K562 (cell line): ENCODE measurements around the gene CENPV. TPM values are rescaled to one million over a fixed set of nuclear protein-coding genes. Genes with fewer than 3 reads are reported as not detected.

Source experiments
- ATAC-seq: fragments of 200-7000 bp; cut with Tn5 transposase; 3 replicates; pipeline ENCODE4 v1.9.1; 2020; ENCODE audit warnings: moderate library complexity
- BruUV-seq: library from RNA; stranded (reverse); fragments of 400-500 nt; replicated peaks from 2 replicates; lab custom pipeline; 2021; lab: Mats Ljungman, UMichigan
- CTCF ChIA-PET: fragments of 300-600 bp; formaldehyde crosslinking; extraction: SDS; loops from one replicate; lab custom pipeline; 2021; ENCODE audit warnings: low intra/inter-chr PET ratio; lab: Yijun Ruan, JAX
- POLR2A ChIA-PET: fragments of 300-600, 350-650 bp; sonication (Branson Sonifier 250); formaldehyde crosslinking; extraction: SDS; loops from one replicate; lab custom pipeline; 2021; ENCODE audit warnings: antibody characterized with exemption, inconsistent platforms; lab: Yijun Ruan, JAX
- DNase-seq, 4 experiments: peaks; one replicate each; pipeline versions ENCODE4 v3.0.0 to v3.0.0-alpha.2; 2011 to 2018; ENCODE audit warnings: low spot score in 3 of 4, mixed read lengths in 3 of 4; ENCODE audit errors: extremely low read depth in 1 of 4
- FAIRE-seq: peaks from 2 replicates; lab custom pipeline; 2011; peaks lifted over from hg19 to GRCh38; lab: Jason Lieb, UNC
- H2AFZ ChIP-seq: 2 replicates; pipeline ENCODE4 v1.6.0; 2011; ENCODE audit warnings: low read depth, low read length, control low read depth, inconsistent platforms
- H3K27ac ChIP-seq: fragments of 200-600 bp; 3 replicates; pipeline ENCODE4 v1.8.0; 2011; ENCODE audit warnings: low read depth, mild to moderate bottlenecking, control low read depth, inconsistent platforms, low read length, moderate library complexity, mixed read lengths; ENCODE audit errors: extremely low read depth
- H3K27me3 ChIP-seq, 2 experiments: fragments of 300-600 bp in 1 of 2; 2 replicates in 1 of 2; 3 replicates in 1 of 2; pipeline versions ENCODE4 v1.6.0 to v1.8.0; 2011; ENCODE audit warnings: inconsistent platforms in 2 of 2, low read length in 2 of 2, mild to moderate bottlenecking in 1 of 2, mixed read lengths in 1 of 2, moderate library complexity in 1 of 2; ENCODE audit not compliant: control insufficient read depth in 2 of 2, insufficient read depth in 2 of 2
- H3K36me3 ChIP-seq: fragments of 300-600 bp; 3 replicates; pipeline ENCODE4 v1.8.0; 2011; ENCODE audit warnings: mild to moderate bottlenecking, low read length, inconsistent platforms; ENCODE audit not compliant: control insufficient read depth, insufficient read depth
- H3K4me1 ChIP-seq, 2 experiments: fragments of 200-600 bp in 1 of 2; replicated peaks in 1 of 2; 2 replicates in 1 of 2; 3 replicates in 1 of 2; pipeline versions ENCODE4 v1.5.1 to v1.8.0; 2011; ENCODE audit warnings: inconsistent platforms in 2 of 2, low read length in 2 of 2, mild to moderate bottlenecking in 1 of 2, mixed read lengths in 1 of 2, moderate library complexity in 1 of 2; ENCODE audit not compliant: control insufficient read depth in 2 of 2, insufficient read depth in 2 of 2
- H3K4me2 ChIP-seq: 2 replicates; pipeline ENCODE4 v1.6.1; 2011; ENCODE audit warnings: low read length, control low read depth, inconsistent platforms, mixed read lengths; ENCODE audit not compliant: insufficient read depth
- H3K4me3 ChIP-seq: fragments of 200-600 bp; sonication (generic), shearing (Covaris generic); 2 replicates; pipeline ENCODE4 v1.5.1; 2016; ENCODE audit warnings: control low read depth, inconsistent platforms
- H3K79me2 ChIP-seq: fragments of 200-600 bp; 3 replicates; pipeline ENCODE4 v1.8.0; 2011; ENCODE audit warnings: low read length, inconsistent platforms; ENCODE audit not compliant: control insufficient read depth, insufficient read depth
- H3K9ac ChIP-seq, 2 experiments: 2 replicates each; pipeline versions ENCODE4 v1.6.0 to v1.6.1; 2011; ENCODE audit warnings: low read depth in 2 of 2, low read length in 2 of 2, control low read depth in 1 of 2, inconsistent platforms in 1 of 2, mild to moderate bottlenecking in 1 of 2, mixed read lengths in 1 of 2; ENCODE audit not compliant: insufficient read depth in 1 of 2
- H3K9me1 ChIP-seq: one replicate; pipeline ENCODE4 v1.6.0; 2011; ENCODE audit warnings: inconsistent platforms, mild to moderate bottlenecking, low read length, moderate library complexity; ENCODE audit not compliant: control insufficient read depth, insufficient read depth
- H3K9me3 ChIP-seq: replicated peaks from 2 replicates; pipeline ENCODE4 v1.5.1; 2011; ENCODE audit warnings: low read depth, low read length, inconsistent platforms; ENCODE audit not compliant: control insufficient read depth, insufficient read depth
- H4K20me1 ChIP-seq: replicated peaks from 2 replicates; pipeline ENCODE4 v1.6.1; 2011; ENCODE audit warnings: low read length, inconsistent platforms, mixed read lengths; ENCODE audit not compliant: control insufficient read depth, insufficient read depth
- ARHGAP35 ChIP-seq: fragments of 450-650 bp; IDR thresholded peaks from 2 replicates; pipeline ENCODE4 v1.6.1; 2018; ENCODE audit not compliant: partially characterized antibody
- EGR1 ChIP-seq: fragments of 450-650 bp; conservative IDR thresholded peaks from 2 replicates; pipeline ENCODE4 v1.6.1; 2017; ENCODE audit warnings: mild to moderate bottlenecking
- EHMT2 ChIP-seq: fragments of 450-650 bp; IDR thresholded peaks from 2 replicates; pipeline ENCODE4 v1.6.1; 2018; ENCODE audit warnings: antibody characterized with exemption
- ELF1 ChIP-seq: fragments of 200-800 bp; sonication (Bioruptor generic); IDR thresholded peaks from 2 replicates; pipeline ENCODE4 v1.6.1; 2016; ENCODE audit warnings: missing genetic modification characterization, missing compliant biosample characterization
- HSF4 ChIP-seq: fragments of 250-450 bp; sonication (Bioruptor Pico); IDR thresholded peaks from 2 replicates; pipeline ENCODE4 v2.1.2; 2022; ENCODE audit warnings: mild to moderate bottlenecking, moderate library complexity, borderline replicate concordance
- RAD51 ChIP-seq: fragments of 450-650 bp; IDR thresholded peaks from 2 replicates; pipeline ENCODE4 v1.7.1; 2016; ENCODE audit warnings: low read depth, mild to moderate bottlenecking, borderline replicate concordance
- RUNX1 ChIP-seq: sonication (generic); IDR thresholded peaks from 2 replicates; pipeline ENCODE4 v1.6.1; 2016; ENCODE audit warnings: antibody characterized with exemption, low read depth
- SNRNP70 ChIP-seq: fragments of 200-400 bp; formaldehyde crosslinking; optimal IDR thresholded peaks from 2 replicates; pipeline ENCODE3; 2017; ENCODE audit warnings: low read depth, low read length
- ZFX ChIP-seq: sonication (generic); formaldehyde crosslinking; IDR thresholded peaks from 2 replicates; pipeline ENCODE4 v1.8.0; 2022; ENCODE audit warnings: mild to moderate bottlenecking, missing genetic modification reagents, moderate library complexity
- ZNF124 ChIP-seq: sonication (generic); formaldehyde crosslinking; IDR thresholded peaks from 2 replicates; pipeline ENCODE4 v1.8.1; 2022; ENCODE audit warnings: missing genetic modification reagents
- ZNF778 ChIP-seq: fragments of 450-650 bp; formaldehyde crosslinking; IDR thresholded peaks from 2 replicates; pipeline ENCODE4 v1.4.0; 2020; ENCODE audit warnings: mild to moderate bottlenecking, moderate library complexity
- WGBS: fragments of 100-300 bp; shearing (Covaris generic); methylation state at CpG from one replicate; pipeline ENCODE4 v1.1.6; 2016; ENCODE audit warnings: low coverage, mixed read lengths; ENCODE audit not compliant: insufficient coverage; ENCODE audit errors: missing lambda C conversion rate; 5-methylcytosine and 5-hydroxymethylcytosine counted together
- in situ Hi-C: fragments of 300-500 bp; cut with MboI; formaldehyde crosslinking; loops from 4 replicates; pipeline ENCODE4 v1.15.0; 2018; ENCODE audit warnings: inconsistent platforms, mixed read lengths
- intact Hi-C: fragments of 100-400 bp; cut with micrococcal nuclease; formaldehyde crosslinking; loops from 2 replicates; pipeline ENCODE4 v1.14.2; 2022
- polyA plus RNA-seq, 8 experiments: library from polyadenylated mRNA; depleted of rRNA in 4 of 8; stranded (reverse) in 5 of 8; unstranded in 3 of 8; fragments of >200 nt; fragmentation: Nextera tagmentation in 2 of 8; fragmentation: Illumina TruSeq in 1 of 8; extraction: Ambion mirVana in 2 of 8; extraction: Trizol in 1 of 8; gene quantifications; 2 replicates each; pipeline versions ENCODE4 v1.2.1 to v1.2.3, GENCODE V29; 2011 to 2014; ENCODE audit warnings: inconsistent platforms in 1 of 8, missing spikeins in 1 of 8
- total RNA-seq, 7 experiments: library from RNA; depleted of rRNA in 6 of 7; stranded (reverse); fragments of >200 nt in 6 of 7; fragmentation: Illumina TruSeq in 2 of 7; extraction: Trizol in 2 of 7; gene quantifications; 2 replicates each; pipeline versions ENCODE4 v1.2.1 to v1.2.3, GENCODE V29; 2011 to 2021; ENCODE audit warnings: low replicate concordance in 1 of 7
- TF ChIP-seq, protein P1 (sequence below), 2 experiments: IDR thresholded peaks; 2 replicates each; pipeline ENCODE4 v1.6.1; 2012; ENCODE audit warnings: improper control_type of control experiment in 2 of 2, low read depth in 2 of 2, low read length in 2 of 2, borderline replicate concordance in 1 of 2
- TF ChIP-seq, protein P2 (sequence below): fragments of 450-650 bp; IDR thresholded peaks from one replicate; pipeline ENCODE4 v1.6.1; 2018; ENCODE audit warnings: mild to moderate bottlenecking, moderate library complexity; ENCODE audit not compliant: partially characterized antibody
- TF ChIP-seq, protein P3 (sequence below): IDR thresholded peaks from 3 replicates; pipeline ENCODE4 v1.6.1; 2011; ENCODE audit warnings: borderline replicate concordance, mild to moderate bottlenecking; ENCODE audit not compliant: insufficient read length, insufficient read depth

CENPV gene
- total and polyA plus RNA-seq, 9 of the 15 experiments (the other 6 are each of a cell fraction or from before 2014, with no cell fraction given), result 17.8 to 131 (median 89.3) TPM

DNA sequence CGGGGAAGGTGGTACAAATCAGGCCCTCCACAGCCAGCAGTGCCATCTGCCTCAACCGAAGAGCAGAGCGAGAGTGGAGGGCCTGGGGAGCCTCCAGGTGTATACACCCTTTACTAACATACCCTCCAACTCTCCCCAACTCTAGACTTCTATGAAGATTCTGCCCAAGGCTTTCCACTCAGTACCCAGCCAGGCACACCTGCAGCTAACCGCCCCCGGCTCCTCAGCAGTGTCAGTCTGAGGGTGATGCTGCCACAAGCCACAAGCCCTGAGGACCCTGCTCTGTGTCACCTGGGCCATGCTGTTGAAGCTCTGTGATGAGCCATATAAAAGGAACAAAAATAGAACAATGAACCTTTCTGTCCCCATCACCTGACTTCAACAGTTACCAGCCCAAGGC is 3.8 kb downstream of the CENPV start:
- no TSS peak for BruUV-seq
- no peaks in the 10 kb centered on the region for H4K20me1 ChIP-seq
- H3K9me1 ChIP-seq, result peaks cover 4% of the 10 kb centered on the region
- peaks cover 33% of the 10 kb centered on the region for H3K79me2 ChIP-seq
- H2AFZ ChIP-seq, result no peak overlapping the region
- H3K27me3 ChIP-seq, result no peaks in the 10 kb centered on the region
- in situ Hi-C loops, result no loop called here
- no peak for ATAC-seq
- peaks cover 38% of the 10 kb centered on the region for H3K36me3 ChIP-seq
- peak overlapping the region in 1 of 2 experiments; percentile 7; a peak in 1 of 4 replicates for H3K9ac ChIP-seq
- no peak for FAIRE-seq
- POLR2A ChIA-PET, result interaction anchor here (0.7 to 1.5 kb wide), 3 partner anchors 10 to 106 kb away, joined by 3 read pairs; no protein-coding TSS in a partner anchor
- intact Hi-C loops, result no loop called here
- no peak overlapping the region for H3K4me2 ChIP-seq
- 100% methylated on average over 5 of the region's 5 CpGs for WGBS
- H3K4me1 ChIP-seq, result peaks cover 0 to 15% of the 10 kb centered on the region in 2 experiments; a peak in 4 of 5 replicates
- no peaks in the 10 kb centered on the region for H3K9me3 ChIP-seq
- H3K4me3 ChIP-seq, result no peak overlapping the region
- no peak for DNase-seq
- CTCF ChIA-PET, result no interaction called here
- no peak overlapping the region for H3K27ac ChIP-seq
- TF ChIP-seq ZFX (CRISPR knock-in tag) (no peak), ZNF124 (CRISPR knock-in tag) (no peak), RUNX1 (no peak), HSF4 (CRISPR knock-in tag) (no peak), EGR1 (no peak), RAD51 (no peak), ARHGAP35 (no peak), SNRNP70 (no peak), ZNF778 (CRISPR knock-in tag) (no peak), ELF1 (tag) (no peak), EHMT2 (no peak)
- TF ChIP-seq, protein P1, sequence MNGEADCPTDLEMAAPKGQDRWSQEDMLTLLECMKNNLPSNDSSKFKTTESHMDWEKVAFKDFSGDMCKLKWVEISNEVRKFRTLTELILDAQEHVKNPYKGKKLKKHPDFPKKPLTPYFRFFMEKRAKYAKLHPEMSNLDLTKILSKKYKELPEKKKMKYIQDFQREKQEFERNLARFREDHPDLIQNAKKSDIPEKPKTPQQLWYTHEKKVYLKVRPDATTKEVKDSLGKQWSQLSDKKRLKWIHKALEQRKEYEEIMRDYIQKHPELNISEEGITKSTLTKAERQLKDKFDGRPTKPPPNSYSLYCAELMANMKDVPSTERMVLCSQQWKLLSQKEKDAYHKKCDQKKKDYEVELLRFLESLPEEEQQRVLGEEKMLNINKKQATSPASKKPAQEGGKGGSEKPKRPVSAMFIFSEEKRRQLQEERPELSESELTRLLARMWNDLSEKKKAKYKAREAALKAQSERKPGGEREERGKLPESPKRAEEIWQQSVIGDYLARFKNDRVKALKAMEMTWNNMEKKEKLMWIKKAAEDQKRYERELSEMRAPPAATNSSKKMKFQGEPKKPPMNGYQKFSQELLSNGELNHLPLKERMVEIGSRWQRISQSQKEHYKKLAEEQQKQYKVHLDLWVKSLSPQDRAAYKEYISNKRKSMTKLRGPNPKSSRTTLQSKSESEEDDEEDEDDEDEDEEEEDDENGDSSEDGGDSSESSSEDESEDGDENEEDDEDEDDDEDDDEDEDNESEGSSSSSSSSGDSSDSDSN (IDR thresholded peaks at IDR 0.05; ENCODE audit: borderline replicate concordance in 1 of 2, low read depth in 2 of 2, low read length in 2 of 2), result no peak
- TF ChIP-seq, protein P2, sequence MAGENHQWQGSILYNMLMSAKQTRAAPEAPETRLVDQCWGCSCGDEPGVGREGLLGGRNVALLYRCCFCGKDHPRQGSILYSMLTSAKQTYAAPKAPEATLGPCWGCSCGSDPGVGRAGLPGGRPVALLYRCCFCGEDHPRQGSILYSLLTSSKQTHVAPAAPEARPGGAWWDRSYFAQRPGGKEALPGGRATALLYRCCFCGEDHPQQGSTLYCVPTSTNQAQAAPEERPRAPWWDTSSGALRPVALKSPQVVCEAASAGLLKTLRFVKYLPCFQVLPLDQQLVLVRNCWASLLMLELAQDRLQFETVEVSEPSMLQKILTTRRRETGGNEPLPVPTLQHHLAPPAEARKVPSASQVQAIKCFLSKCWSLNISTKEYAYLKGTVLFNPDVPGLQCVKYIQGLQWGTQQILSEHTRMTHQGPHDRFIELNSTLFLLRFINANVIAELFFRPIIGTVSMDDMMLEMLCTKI, result no peak
- TF ChIP-seq, protein P3, sequence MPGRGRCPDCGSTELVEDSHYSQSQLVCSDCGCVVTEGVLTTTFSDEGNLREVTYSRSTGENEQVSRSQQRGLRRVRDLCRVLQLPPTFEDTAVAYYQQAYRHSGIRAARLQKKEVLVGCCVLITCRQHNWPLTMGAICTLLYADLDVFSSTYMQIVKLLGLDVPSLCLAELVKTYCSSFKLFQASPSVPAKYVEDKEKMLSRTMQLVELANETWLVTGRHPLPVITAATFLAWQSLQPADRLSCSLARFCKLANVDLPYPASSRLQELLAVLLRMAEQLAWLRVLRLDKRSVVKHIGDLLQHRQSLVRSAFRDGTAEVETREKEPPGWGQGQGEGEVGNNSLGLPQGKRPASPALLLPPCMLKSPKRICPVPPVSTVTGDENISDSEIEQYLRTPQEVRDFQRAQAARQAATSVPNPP, result no peak
